Fibroblast of the aortic adventitia (primary cell): ENCODE results near the gene ABLIM2. TPM values are rescaled to one million over a fixed set of nuclear protein-coding genes. Genes with fewer than 3 reads are reported as not detected.

Experiments used
- DNase-seq: peaks from one replicate; pipeline ENCODE4 v3.0.0-alpha.2; 2010; ENCODE audit warnings: low read depth
- H3K4me3 ChIP-seq: 2 replicates; pipeline ENCODE4 v1.5.1; 2011; ENCODE audit warnings: low read depth, mild to moderate bottlenecking, control low read depth, low read length, moderate library complexity
- CTCF ChIP-seq: IDR thresholded peaks from 2 replicates; pipeline ENCODE4 v1.5.1; 2011; ENCODE audit warnings: mild to moderate bottlenecking, low read length, control low read depth, inconsistent platforms; ENCODE audit not compliant: insufficient read depth
- total RNA-seq: library from RNA; depleted of rRNA; stranded (reverse); fragments of >200 nt; gene quantifications from 2 replicates; pipeline ENCODE4 v1.2.3, GENCODE V29; 2012; ENCODE audit warnings: low replicate concordance

The ABLIM2 gene
- total RNA-seq, 1 donor, result under 0.01 TPM

GRCh38 chr4:8184061-8184460, 25.4 kb upstream of the ABLIM2 start:
- TF ChIP-seq CTCF, result no peak
- no peak overlapping the region for H3K4me3 ChIP-seq
- no peak for DNase-seq

- no peak for TF ChIP-seq CTCF
- H3K4me3 ChIP-seq, result no peak overlapping the region
- DNase-seq, result peak; percentile 87
Observed at GRCh38 chr4:8182858-8183725, 24.5 kb upstream of the ABLIM2 start.

DNA sequence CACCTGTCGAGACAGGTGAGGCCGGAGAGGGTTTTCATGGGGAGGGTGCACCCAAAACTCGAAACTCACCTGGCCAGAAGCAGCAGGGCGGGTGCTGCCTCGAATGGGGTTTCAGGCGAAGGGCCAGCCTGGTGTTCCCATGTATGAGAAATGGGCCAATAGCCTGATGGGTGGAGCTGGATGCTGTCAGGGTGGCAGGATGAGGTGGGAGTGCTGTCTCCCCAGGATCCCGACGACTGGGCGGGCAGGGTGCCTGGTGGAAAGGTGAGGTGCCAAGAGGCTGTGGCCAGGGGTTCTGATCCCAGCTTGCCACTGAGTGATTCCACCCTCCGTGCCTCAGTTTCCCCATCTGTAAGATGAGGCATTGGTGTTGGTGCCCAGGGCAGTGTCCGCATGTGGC, 23.7 kb upstream of the ABLIM2 start:
- no peak overlapping the region for H3K4me3 ChIP-seq
- no peak for TF ChIP-seq CTCF
- DNase-seq, result no peak

DNA sequence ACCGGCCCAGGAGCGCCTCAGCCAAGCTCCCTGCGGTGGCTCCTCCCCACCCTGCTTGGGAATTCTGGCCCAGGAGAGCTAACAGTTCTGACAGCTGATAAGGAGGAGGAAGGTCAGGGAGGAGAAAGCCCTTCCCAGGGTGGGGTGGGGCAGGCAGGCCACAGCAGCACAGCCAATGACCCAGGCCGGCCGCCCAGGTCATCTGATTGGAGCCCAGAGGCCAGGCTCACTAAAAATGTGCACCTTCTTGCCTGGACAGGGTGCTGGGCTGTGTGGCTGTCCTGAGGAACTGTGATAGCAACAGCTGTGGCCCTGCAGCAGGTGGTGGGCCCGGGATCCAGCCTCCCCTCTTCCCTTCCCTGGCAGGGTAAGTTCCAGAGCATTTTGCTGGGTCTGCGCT, 23.2 kb upstream of the ABLIM2 start:
- no peak overlapping the region for H3K4me3 ChIP-seq
- TF ChIP-seq CTCF, result no peak
- DNase-seq, result no peak

DNA sequence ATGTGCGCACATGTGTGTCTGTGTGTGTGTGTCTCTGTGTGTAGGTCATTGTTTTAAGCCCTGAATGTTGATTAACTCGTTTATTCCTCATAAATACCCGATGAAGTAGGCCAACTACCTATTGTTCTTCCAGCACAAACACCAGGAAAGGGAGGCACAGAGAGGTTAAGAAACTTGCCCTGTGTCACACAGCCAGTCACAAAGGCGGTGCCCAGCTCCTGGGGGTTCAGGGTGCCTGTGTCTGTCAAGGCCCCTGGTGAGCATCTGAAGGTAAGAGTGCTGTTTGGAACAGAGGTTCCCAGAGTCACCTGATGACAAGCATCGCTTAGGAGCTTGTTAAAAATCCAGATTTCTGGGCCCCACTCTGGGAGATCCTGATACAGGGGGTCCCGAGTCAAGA, 22.5 kb upstream of the ABLIM2 start:
- no peak overlapping the region for H3K4me3 ChIP-seq
- no peak for TF ChIP-seq CTCF
- no peak for DNase-seq

- TF ChIP-seq CTCF, result no peak
- no peak overlapping the region for H3K4me3 ChIP-seq
- no peak for DNase-seq
Observed at GRCh38 chr4:8180310-8181093, 21.9 kb upstream of the ABLIM2 start.
